IPS-18c (cell line): ENCODE measurements around the gene NCBP3.
"Not testable (repeated sequence)": the region's sequence is repeated elsewhere in the genome, so short reads cannot be mapped to it uniquely, and the experiment has no call there.

Experiments used
- H3K4me3 ChIP-seq: 2 replicates; pipeline ENCODE4 v1.7.0; 2013; ENCODE audit warnings: low read depth, mild to moderate bottlenecking, low read length, moderate library complexity; ENCODE audit not compliant: insufficient read depth
- H3K9me3 ChIP-seq: one replicate; pipeline ENCODE4 v1.6.1; 2013; ENCODE audit warnings: mild to moderate bottlenecking, low read length, moderate library complexity; ENCODE audit not compliant: control insufficient read depth, insufficient read depth

Gene NCBP3

DNA sequence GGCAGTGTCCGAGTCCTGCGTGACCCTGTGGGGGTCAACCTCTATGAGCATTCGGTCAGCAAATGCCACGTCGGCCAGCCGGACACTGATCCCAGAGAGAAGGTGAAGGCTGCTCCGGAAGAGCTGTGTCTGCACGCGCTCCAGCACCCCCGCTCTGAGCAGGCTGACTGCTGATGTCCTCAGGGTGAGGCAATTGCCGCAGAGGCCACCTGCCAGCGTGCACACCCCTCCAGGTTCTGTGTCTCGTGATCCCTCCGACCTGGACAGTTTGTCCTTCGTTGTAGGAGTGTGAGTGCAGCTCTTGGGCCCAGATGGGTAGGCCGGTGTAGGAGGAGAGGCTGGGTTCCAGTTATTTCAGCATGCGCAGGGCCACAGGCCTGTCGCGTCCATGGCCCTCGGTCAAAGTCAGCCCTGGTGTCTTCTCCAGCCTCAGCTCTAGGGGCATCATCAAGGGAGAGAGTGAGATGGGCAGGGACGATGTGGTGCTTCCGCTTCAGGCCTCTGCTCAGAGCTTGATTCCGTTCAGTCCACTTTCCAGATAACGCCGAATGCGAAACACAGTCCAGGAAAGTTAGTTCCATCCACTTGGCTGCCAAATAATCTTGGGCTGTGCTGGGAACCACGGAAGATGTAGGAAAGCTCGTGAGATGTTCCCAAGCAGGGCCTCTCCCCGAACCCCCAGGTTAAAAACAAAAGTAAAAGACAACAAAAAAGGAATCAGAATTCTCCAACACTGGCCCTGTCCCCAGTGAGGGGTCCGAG, 15.1 kb upstream of the NCBP3 start:
- H3K9me3 ChIP-seq: no peaks in the 10 kb centered on the region
- no peak overlapping the region for H3K4me3 ChIP-seq

DNA sequence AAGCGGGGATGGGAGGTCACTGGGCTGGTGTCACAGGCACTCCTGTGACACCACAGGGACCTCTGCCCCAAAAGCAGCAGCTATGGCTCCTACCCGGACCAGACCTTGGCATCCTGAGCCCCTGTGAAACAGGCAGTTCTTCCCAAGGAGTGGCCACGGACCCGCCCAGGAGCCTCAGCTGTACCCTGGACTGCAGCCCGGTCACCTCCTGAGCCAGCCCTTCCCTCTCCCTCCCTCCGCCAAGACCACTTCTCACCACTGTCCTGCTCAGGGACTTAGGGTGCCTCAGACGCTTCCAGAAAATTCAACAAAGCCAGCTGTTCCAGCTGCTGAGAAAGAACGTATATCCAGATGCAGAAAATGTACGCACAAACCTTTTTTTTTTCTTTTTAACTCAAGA, 13.9 kb upstream of the NCBP3 start:
- Histone ChIP-seq H3K4me3 (no peak overlapping the region), H3K9me3 (no peaks in the 10 kb centered on the region)

DNA sequence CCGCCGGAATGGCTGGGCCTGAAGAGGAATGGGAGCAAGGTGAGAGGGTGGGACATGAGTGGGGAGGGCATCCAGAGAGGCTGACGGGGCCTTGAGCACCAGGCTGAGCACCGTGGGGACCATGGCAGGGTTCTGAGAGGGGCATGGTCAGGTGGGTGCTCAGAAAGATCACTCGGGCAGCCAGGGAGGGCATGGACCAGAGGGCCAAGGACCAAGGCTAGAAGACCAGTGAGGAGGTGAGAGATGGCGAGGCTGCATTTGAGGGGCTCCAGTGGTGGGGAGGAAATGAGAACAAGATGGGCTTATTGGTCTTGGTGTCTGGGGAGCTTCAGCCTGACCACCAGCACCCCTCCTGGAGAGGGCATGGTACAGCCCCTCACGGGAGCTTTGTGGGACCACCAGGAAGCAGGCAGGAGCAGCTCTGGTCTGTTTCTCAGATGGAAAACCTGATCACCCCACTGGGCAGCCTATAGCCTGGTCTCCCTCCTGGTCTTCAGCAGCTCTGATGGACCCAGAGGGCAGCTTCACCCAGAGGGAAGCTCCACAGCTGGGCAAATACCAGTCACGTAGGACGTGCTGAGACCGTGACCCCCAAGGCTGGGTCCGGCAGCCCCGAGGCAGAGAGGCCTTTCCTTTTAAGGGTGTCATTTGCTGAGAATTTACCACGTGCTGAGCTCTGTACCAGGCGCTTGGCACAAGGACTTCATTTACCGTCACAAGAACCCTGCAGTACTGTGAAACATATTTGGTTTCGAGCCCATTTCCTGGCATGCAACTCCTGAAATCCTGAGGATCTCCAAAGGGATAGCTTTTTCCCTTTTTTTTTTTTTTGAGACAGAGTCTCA, 11.4 kb upstream of the NCBP3 start:
- H3K4me3 ChIP-seq: no peak overlapping the region

DNA sequence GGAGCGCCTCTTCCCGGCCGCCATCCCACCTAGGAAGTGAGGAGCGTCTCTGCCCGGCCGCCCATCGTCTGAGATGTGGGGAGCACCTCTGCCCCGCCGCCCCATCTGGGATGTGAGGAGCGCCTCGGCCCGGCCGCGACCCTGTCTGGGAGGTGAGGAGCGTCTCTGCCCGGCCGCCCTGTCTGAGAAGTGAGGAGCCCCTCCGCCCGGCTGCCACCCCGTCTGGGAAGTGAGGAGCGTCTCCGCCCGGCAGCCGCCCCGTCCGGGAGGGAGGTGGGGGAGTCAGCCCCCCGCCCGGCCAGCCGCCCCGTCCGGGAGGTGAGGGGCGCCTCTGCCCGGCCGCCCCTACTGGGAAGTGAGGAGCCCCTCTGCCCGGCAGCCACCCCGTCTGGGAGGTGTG, 8.2 kb upstream of the NCBP3 start:
- H3K4me3 ChIP-seq, H3K9me3 ChIP-seq: not testable (repeated sequence)

More for the DNA sequence above, 11.4 kb upstream of the NCBP3 start:
- no peaks in the 10 kb centered on the region for H3K9me3 ChIP-seq

DNA sequence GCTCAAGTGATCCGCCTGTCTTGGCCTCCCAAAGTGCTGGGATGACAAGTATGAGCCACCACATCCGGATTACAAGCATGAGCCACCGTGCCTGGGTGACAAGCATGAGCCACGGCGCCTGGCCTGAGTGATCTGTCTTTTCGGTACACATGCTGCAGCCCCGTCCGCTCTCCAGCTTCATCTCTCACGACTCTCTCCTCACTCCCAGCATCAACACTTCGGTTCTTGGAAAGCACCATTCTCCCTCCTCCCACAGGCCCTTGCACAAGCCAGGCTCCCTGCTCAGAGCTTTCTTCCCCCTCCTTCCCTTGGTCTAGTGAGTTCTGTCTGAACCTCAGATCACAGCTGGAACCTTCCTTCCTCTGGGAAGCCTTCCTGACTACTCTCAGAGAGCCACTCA, 6.5 kb upstream of the NCBP3 start:
- H3K4me3 ChIP-seq: no peak overlapping the region
- no peaks in the 10 kb centered on the region for H3K9me3 ChIP-seq

DNA sequence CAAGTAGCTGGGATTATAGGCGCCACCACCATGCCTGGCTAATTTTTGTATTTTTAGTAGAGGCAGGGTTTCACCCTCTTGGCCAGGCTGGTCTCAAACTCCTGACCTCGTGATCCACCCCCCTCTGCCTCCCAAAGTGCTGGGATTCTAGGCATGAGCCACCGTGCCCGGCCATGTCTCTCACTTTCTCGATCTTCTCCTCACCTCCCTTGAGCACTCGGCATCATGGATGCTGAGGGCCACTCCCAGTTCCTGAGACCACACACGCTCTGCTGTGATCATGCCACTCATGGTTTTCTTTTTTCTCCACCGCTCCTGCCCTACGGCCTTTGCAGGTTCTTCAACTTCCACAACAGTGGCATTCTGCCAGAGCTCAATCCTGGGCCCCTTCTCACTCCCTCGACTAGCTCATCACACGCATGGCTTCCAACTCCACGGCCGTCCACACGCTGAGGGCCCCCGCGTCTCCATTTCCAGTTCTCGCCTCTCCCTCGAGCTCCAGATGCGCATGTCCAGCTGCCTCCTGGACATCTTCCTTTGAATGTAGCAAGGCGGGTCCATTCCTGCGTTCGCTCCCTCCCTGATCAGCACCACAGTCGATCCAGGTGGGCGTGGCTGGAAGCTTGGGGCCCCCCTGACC, 5.5 kb upstream of the NCBP3 start:
- Histone ChIP-seq H3K9me3 (no peaks in the 10 kb centered on the region), H3K4me3 (no peak overlapping the region)

DNA sequence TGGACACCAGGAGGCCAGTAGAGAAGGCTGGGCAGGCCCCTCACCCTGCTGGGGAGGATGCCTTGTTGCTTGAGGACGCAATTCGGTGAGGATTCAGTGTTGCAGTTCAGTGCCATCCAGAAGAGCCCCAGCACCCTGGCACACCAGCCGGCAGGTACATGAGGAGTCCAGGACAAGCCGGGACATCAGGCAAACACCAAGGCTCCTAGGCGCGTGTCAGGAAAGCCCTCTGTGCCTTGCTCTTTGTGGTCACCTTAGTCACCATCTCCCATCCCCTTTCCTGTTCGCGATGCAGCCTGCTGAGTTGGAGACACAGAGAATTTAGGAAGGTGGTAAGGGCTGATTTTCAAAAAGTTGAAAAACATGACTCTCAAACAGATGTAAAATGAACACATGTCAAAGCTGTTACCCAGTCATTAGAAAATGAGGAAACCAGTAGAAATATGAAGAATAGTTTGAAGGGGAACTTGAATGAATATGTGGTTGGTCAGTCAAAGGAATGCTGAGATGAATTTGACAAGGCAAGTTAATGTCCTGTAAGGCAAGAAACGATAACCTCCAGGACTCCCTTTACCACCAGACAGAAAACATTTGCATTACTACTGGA, 2.3 kb upstream of the NCBP3 start:
- H3K4me3 ChIP-seq: no peak overlapping the region
- no peaks in the 10 kb centered on the region for H3K9me3 ChIP-seq

DNA sequence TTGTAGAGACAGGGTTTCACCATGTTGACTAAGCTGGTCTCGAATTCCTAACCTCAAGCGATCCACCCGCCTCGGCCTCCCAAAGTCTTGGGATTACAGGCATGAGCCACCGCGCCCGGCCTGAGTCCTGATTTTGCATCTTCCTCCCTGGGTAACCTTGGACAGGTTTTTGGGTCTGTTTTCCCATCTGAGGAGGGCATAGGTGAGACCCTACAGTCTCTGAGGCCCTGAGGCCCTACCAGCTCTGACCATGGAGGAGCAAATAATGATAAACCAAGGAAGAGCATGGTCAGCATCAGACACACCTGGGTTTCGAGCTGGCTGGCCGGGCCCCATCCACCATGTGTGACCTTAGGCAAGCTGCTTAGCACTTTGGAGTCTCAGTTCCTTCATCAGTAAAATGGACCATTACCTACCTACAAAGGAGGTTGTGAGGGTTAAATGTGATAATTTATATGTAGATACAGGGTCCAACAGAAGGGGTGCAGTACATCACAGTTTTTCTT, 1.2 kb upstream of the NCBP3 start:
- no peak overlapping the region for H3K4me3 ChIP-seq
- no peaks in the 10 kb centered on the region for H3K9me3 ChIP-seq

DNA sequence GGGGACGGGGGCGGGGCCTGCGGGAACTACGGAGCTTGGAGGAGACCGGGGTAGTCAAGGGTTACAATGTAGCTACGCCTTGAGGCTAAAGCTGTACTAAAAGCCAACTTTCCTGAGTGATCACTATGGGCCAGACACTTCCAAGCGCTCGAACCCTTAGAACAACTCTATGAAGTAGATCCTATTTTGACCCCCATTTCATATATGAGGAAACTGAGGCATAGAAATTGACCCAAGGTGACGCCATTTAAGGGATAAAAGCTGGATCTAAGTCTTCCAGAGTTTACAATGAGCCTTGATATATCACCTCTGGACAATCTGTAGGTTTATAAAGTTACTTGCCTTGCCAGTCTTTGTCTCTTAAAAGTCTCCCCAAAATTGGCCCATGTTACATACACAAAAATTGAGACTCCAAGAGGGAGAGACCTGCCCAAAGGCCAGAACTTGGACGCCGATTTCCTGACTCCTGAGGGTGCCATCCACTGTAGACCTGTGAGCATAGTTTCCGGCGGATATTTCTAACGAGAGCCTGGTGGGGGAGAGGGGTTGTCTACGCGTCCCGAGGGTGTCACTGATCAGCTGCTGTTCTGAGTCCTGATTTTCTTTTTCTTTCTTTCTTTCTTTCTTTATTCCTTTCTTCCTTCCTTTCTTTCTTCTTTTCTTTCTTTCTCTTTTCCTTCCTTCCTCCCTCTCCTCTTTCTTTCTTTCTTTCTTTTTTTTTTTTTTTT, 555 bp upstream of the NCBP3 start:
- no peak overlapping the region for H3K4me3 ChIP-seq
- no peaks in the 10 kb centered on the region for H3K9me3 ChIP-seq

DNA sequence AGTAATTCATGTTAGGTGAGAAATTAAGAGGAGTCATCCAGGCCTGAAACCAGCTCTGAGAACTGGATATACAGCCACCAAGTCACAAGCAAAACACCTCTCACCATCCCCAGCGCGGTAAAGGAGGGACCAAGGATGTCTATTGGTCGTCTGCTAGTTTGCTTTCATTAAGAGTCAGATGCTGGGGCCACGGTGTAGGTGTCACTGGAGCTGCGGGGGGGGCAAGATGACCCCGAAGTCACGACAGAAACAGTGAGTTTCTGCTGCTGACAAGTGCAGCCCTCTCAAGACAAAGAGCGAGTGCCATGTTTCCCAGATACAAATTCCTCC, 790 bp downstream of the NCBP3 start:
- Histone ChIP-seq H3K4me3 (peak overlapping the region; percentile 83), H3K9me3 (no peaks in the 10 kb centered on the region)

DNA sequence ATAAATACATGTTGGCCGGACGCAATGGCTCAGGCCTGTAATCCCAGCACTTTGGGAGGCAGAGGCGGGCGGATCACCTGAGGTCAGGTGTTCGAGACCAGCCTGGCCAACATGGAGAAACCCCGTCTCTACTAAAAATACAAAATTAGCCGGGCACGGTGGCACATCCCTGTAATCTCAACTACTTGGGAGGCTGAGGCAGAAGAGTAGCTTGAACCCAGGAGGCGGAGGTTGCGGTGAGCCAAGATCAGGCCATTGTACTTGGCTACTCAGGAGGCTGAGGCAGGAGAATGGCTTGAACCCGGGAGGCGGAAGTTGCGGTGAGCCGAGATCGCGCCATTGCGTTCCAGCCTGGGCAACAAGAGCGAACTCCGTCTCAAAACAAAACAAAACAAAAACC, 1.5 kb downstream of the NCBP3 start:
- not testable (repeated sequence) for H3K4me3 ChIP-seq, H3K9me3 ChIP-seq

DNA sequence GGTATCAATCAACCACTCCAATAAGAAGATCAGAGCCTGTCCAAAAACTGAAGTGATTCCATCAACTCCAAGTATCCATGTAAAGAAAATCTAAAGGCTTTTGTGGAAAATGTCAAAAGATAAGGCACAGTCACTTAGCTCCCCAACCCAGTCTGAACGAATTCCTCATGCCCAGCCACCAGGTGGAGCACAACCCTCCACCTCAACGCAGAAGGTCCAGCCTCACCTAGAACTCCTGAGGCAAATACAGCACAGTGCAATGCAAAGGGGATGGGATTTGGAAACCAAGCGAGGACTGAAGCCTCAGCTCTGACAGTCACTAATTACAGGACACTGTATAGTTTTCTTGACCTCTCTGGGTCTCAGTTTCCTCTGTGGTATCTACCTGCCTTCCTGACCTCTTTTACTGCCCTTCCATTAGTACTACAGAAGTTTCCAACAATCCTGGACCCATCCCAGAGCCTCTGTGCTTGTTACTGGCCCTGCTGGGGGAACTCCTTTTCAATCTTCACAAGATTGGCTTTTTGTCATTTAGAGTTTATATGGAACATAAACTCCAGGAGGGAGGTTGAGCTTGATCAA, 2.0 kb downstream of the NCBP3 start:
- Histone ChIP-seq H3K9me3 (no peaks in the 10 kb centered on the region), H3K4me3 (no peak overlapping the region)

DNA sequence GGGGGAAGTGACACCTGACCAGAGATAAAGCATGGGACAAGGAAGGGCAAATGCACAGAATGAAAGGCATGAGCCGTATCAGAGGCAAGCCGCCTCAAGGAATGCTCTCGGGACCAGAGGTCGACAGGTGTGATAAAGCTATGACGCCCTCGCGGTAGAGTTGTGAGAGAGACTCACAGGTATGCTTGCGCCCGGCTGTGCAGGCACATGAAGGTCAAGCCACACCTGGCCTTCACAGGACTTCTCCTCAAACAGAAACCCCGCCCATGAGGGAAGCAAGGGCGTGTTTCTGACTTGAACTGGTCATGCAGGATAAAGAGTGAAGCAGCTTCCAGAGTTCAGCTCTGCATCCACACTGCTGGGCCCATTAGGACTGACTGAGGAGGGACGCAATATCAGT, 7.8 kb downstream of the NCBP3 start:
- Histone ChIP-seq H3K4me3 (no peak overlapping the region), H3K9me3 (no peaks in the 10 kb centered on the region)

DNA sequence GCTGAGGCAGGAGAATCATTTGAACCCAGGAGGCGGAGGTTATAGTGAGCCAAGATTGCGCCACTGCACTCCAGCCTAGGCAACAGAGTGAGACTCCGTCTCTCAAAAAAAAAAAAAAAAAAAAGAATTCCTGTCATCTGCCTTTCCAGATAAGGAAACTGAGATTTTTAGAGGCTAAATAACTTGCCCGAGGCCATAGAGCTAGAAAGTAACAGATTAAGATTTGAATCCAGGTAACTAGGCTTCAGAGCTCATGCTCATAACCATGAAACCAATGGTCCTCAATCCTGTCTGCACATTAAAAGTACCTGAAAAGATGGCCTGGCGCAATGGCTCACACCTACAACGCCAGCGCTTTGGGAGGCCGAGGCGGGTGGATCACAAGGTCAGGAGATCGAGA, 9.5 kb downstream of the NCBP3 start:
- H3K9me3 ChIP-seq: no peaks in the 10 kb centered on the region
- no peak overlapping the region for H3K4me3 ChIP-seq

DNA sequence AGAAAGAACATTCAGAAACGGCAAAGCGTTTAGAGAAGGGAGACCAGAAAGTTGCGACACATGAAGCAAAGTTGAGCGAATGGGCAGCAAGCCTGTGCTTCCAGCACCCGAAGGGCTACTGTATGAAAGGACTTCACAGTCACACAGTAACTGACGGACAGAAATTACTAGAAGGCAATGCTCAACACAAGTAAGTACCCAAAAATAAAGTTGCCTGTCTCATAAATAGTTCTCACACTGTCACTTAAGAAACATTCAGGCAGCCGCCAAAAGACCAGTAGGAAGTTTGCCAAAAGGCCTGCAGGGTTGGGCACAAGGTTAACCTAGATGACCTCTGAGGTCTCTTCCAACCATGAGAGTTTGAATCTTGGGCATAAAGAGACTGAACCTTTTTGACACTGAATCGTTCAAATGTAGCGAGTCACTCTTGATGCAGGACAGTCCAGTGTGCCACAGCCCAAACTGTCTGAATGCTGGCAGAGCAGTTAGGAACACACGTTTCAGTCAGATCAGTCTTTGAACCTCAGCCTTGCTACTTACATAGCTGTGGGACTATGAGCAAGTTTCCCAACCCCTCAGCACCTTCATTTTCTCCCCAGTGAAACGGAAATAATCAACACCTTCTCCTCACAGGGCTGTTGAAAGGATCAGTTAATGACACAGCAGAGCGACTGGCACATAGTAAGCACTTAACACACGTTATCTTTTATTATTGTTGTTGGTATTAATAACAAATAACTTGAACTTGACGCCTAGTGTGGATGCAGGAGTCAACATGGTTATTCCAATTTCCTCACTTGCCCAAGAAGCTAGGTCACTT, 10.4 kb downstream of the NCBP3 start:
- no peaks in the 10 kb centered on the region for H3K9me3 ChIP-seq
- no peak overlapping the region for H3K4me3 ChIP-seq

DNA sequence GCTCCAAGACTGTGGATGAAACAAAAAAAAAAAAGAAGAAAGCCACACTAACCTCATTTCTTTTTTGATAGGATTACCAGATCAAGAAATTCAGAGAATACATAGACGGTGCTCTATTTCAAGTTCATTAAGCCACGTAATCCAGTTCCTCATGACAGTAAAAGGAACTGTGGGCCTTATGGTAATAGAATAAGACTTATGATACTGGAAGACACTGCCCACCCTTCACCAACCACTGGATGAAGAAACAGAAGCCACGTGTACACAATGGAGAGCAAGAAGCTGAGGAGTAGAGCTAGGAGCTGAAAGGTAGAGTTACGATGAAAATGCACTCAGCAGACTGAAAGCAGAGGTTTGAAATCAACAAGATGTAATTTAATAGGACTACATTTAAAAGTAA, 11.2 kb downstream of the NCBP3 start:
- Histone ChIP-seq H3K9me3 (no peaks in the 10 kb centered on the region), H3K4me3 (no peak overlapping the region)
